Activated CD4-positive, alpha-beta memory T cell treated with anti-CD3 and anti-CD28 coated beads for 36 hours (primary cell): ENCODE data around the gene KRT79. TPM values are rescaled to one million over a fixed set of nuclear protein-coding genes. Genes with fewer than 3 reads are reported as not detected.
"Not testable (repeated sequence)": the region's sequence is repeated elsewhere in the genome, so short reads cannot be mapped to it uniquely, and the experiment has no call there.

Experiments
- CTCF ChIA-PET: fragments of 350-600 bp; sonication (Branson Sonifier 250); formaldehyde crosslinking; loops from one replicate; lab custom pipeline; 2021; ENCODE audit warnings: antibody characterized with exemption, inconsistent platforms; lab: Charles Lee
- POLR2A ChIA-PET: fragments of 350-600 bp; sonication (Branson Sonifier 250); formaldehyde crosslinking; loops from one replicate; lab custom pipeline; 2021; ENCODE audit warnings: antibody characterized with exemption; lab: Charles Lee
- DNase-seq: peaks from one replicate; pipeline ENCODE4 v3.0.0-alpha.2; 2020
- H3K27ac Mint-ChIP-seq: one replicate; pipeline ENCODE4 v1.8.0; 2021; ENCODE audit warnings: mixed read lengths
- H3K27me3 Mint-ChIP-seq: one replicate; pipeline ENCODE4 v1.8.0; 2021; ENCODE audit warnings: mixed read lengths
- H3K36me3 Mint-ChIP-seq: one replicate; pipeline ENCODE4 v1.8.0; 2021; ENCODE audit warnings: mixed read lengths
- H3K4me1 Mint-ChIP-seq: one replicate; pipeline ENCODE4 v1.8.0; 2021; ENCODE audit warnings: low read depth, mixed read lengths
- H3K4me3 Mint-ChIP-seq: one replicate; pipeline ENCODE4 v1.8.0; 2021; ENCODE audit warnings: mild to moderate bottlenecking, mixed read lengths
- H3K9me3 Mint-ChIP-seq: one replicate; pipeline ENCODE4 v1.8.0; 2021; ENCODE audit warnings: mixed read lengths
- intact Hi-C: fragments of 100-400 bp; cut with micrococcal nuclease; formaldehyde crosslinking; loops from one replicate; pipeline ENCODE4 v1.15.1; 2023
- total RNA-seq, 2 experiments: library from RNA; stranded (reverse); gene quantifications; one replicate each; pipeline ENCODE4 v1.2.3, GENCODE V29; 2021

KRT79 gene
- total RNA-seq, 2 experiments from 2014 or later = not detected

DNA sequence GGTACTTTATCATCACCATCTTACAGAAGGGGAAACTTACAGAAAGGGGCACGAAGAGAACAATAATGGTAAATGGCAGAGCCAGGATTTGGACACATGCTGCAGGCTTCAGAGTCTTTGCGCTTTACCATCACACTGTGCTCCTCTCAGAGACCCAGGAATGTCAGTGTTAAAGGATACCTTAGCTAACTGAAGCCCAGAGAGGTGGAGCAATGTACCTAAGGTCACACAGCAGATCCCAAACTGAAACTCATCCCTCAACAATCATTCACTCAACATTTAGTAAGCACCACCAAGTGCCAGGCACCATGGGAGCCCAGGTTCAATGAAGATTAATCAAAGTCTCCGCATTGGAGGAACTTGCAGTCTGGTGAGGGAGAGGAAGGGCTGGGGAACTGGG is 22.7 kb upstream of the KRT79 start:
- CTCF ChIA-PET = interaction anchor here (0.9 to 1.3 kb wide), 4 partner anchors 9 to 29 kb away, joined by 3 to 5 read pairs (median 4); no protein-coding TSS in a partner anchor
- no peak overlapping the region for H3K27ac Mint-ChIP-seq
- H3K36me3 Mint-ChIP-seq = no peaks in the 10 kb centered on the region
- no peak overlapping the region for H3K4me3 Mint-ChIP-seq
- H3K4me1 Mint-ChIP-seq = no peaks in the 10 kb centered on the region
- DNase-seq = no peak
- POLR2A ChIA-PET = no interaction called here
- intact Hi-C loops = no loop called here
- no peaks in the 10 kb centered on the region for H3K9me3 Mint-ChIP-seq
- peaks cover 4% of the 10 kb centered on the region for H3K27me3 Mint-ChIP-seq

DNA sequence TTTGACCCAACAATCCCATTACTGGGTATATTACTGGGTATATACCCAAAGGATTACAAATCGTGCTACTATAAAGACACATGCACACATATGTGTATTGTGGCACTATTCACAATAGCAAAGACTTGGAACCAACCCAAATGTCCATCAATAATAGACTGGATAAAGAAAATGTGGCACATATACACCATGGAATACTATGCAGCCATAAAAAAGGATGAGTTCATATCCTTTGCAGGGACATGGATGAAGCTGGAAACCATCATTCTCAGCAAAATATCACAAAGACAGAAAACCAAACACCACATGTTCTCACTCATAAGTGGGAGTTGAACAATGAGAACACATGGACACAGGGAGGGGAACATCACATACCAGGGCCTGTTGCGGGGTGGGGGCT is 22.0 kb upstream of the KRT79 start:
- H3K9me3 Mint-ChIP-seq, intact Hi-C loops, H3K4me1 Mint-ChIP-seq, H3K27me3 Mint-ChIP-seq, H3K4me3 Mint-ChIP-seq, DNase-seq, POLR2A ChIA-PET, H3K27ac Mint-ChIP-seq, H3K36me3 Mint-ChIP-seq: not testable (repeated sequence)
- CTCF ChIA-PET = interaction anchor here (1.0 to 1.3 kb wide), 3 partner anchors 10 to 24 kb away, joined by 3 to 4 read pairs (median 3); no protein-coding TSS in a partner anchor

DNA sequence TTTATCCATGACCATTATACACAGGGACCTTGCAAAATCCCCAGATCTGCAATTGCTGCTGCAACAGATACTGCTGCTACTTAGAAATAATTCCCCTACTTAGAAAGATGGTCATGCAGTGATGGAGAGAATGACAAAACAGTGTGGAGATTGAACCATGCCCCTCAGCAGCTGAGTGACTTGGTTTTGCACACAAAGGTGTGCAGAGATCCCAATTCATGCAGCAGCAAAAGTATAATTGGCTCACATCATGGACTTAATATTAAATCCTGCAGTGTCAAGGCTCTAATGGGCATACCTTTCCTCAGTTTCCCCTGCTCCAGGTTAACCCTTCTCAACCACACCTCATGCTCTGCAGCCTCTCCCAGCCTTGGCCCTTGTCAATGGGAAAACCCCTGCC is 17.7 kb upstream of the KRT79 start:
- Mint-ChIP-seq H3K4me1 (no peaks in the 10 kb centered on the region), H3K9me3 (no peaks in the 10 kb centered on the region), H3K4me3 (no peak overlapping the region), H3K27me3 (peaks cover 12% of the 10 kb centered on the region), H3K36me3 (no peaks in the 10 kb centered on the region), H3K27ac (no peak overlapping the region)
- DNase-seq = no peak
- POLR2A ChIA-PET = no interaction called here
- intact Hi-C loops = no loop called here
- CTCF ChIA-PET = interaction anchor here (0.6 to 1.8 kb wide), 2 partner anchors 28 to 1898 kb away, joined by 3 read pairs; no protein-coding TSS in a partner anchor

DNA sequence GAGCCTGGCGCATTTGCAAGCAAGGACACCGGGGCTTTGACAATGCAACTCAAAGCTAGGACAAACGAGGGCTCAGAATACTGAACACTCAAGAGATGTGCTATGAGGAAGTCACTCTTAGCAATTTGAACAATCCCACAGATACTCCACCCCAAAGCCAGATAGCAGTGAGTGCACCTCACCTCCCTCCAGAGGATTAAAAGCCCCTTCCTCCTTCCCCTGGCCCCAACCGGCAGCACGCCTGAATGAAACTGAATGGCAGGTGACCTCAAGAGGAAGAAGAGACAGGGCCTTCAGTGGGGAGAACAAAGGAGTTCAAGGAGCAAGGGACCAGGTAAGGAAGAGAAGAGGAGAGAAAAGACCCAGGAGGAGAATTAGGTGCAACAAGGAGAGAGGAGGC is 16.6 kb upstream of the KRT79 start:
- intact Hi-C loops = no loop called here
- Mint-ChIP-seq H3K9me3 (no peaks in the 10 kb centered on the region), H3K36me3 (no peaks in the 10 kb centered on the region), H3K27ac (no peak overlapping the region), H3K4me1 (no peaks in the 10 kb centered on the region), H3K27me3 (peaks cover 12% of the 10 kb centered on the region), H3K4me3 (no peak overlapping the region)
- DNase-seq = no peak
- ChIA-PET POLR2A (no interaction called here), CTCF (interaction anchor here (1.8 kb wide), 1 partner anchor 29 kb away, joined by 3 read pairs; no protein-coding TSS in a partner anchor)

DNA sequence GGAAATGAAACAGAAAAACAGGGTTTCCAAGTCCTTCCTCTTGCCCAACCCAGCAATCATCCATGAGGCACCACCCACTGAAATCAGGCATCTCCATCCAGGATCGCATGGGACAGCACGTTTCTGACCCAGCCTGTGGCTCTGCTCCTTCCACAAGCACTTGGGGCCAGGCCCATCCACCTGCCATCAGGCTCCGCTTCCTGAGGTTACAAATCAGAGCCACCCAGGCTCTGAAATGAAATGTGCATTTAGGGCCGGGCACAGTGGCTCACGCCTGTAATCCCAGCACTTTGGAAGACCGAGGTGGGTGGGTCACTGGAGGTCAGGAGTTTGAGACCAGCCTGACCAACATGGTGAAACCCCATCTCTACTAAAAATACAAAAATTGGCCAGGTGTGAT is 15.4 kb upstream of the KRT79 start:
- H3K36me3 Mint-ChIP-seq = no peaks in the 10 kb centered on the region
- H3K4me3 Mint-ChIP-seq = no peak overlapping the region
- intact Hi-C loops = no loop called here
- H3K27ac Mint-ChIP-seq = no peak overlapping the region
- no peaks in the 10 kb centered on the region for H3K9me3 Mint-ChIP-seq
- CTCF ChIA-PET = no interaction called here
- H3K4me1 Mint-ChIP-seq = no peaks in the 10 kb centered on the region
- peaks cover 11% of the 10 kb centered on the region for H3K27me3 Mint-ChIP-seq
- POLR2A ChIA-PET = no interaction called here
- DNase-seq = no peak

DNA sequence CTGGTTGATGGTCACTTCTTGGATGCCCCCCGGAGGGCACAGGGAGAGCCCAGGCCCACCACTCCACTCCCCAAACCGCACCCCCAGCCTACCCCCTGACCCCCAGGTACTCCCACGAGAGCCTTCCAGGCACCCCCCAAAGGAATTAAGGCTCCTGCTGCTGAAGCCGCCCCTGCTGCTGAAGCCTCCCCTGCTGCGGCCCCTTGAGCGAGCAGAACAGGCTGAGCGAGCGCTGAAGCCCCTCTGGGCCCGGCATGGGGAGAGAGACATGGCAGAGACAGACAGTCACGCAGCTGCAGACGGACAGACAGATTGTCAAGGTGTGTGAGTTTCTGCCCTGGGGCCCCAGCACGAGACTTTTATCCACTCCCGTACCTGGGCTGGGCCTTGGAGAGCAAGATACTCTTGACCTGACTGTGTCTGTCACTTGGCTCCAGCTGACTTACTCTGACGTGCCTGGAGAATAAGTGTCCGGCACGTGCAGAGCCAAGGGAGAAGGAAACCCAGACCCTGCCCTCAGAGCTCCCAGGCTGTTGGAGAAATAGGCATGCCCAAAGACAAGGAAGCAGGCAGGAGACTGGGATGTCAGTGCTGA is 14.6 kb upstream of the KRT79 start, which contains the start of gene KRT78:
TSS of gene KRT78 (minus strand) at position 334 of the 595 bp plus-strand sequence. CDS start at position 270, 64 bp downstream.
- H3K36me3 Mint-ChIP-seq = no peaks in the 10 kb centered on the region
- peaks cover 11% of the 10 kb centered on the region for H3K27me3 Mint-ChIP-seq
- no peak within 1 kb of the TSS for H3K4me3 Mint-ChIP-seq
- no peak for DNase-seq
- no peaks in the 10 kb centered on the region for H3K9me3 Mint-ChIP-seq
- intact Hi-C loops = no loop called here
- no peak within 1 kb of the TSS for H3K27ac Mint-ChIP-seq
- H3K4me1 Mint-ChIP-seq = no peaks in the 10 kb centered on the region
- ChIA-PET POLR2A (no interaction called here), CTCF (no interaction called here)

DNA sequence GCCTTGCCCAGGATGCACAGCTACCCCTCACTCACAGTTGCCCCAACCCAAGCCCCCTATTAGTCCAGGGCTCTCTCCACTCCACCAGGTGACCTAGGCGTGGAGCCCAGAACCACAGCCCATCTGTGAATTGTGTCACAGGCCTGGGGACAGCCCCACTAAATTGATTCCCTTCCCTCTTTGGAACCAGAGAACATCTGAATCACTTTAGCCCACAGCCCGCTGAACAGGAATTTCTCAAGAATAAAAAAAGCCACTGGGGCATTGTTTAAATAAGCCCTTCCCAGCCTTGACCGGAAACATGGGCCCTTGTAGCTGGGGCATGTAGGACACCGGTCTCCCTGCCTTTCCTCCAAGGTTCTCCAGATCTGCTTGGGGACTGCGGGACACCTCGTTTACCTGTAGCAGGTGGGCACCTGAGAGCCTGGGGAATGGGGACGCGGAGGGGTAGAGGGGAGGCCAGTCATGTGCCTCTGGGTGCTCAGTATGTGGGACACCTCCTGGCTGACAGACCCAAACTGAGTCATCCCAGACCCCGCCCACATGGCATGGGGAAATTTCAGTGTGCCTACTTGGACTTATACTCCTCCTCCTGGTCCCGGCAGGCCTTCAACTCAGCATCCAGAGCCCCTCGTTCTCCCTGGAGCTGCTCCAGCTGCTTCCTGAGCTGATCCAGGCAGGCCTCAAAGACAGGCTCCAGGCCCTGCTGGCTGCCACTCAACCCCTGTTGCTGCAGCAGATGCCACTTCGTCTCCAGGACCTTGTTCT is 13.4 kb upstream of the KRT79 start:
- peak; percentile 14 for DNase-seq
- H3K4me3 Mint-ChIP-seq = no peak overlapping the region
- H3K27ac Mint-ChIP-seq = no peak overlapping the region

DNA sequence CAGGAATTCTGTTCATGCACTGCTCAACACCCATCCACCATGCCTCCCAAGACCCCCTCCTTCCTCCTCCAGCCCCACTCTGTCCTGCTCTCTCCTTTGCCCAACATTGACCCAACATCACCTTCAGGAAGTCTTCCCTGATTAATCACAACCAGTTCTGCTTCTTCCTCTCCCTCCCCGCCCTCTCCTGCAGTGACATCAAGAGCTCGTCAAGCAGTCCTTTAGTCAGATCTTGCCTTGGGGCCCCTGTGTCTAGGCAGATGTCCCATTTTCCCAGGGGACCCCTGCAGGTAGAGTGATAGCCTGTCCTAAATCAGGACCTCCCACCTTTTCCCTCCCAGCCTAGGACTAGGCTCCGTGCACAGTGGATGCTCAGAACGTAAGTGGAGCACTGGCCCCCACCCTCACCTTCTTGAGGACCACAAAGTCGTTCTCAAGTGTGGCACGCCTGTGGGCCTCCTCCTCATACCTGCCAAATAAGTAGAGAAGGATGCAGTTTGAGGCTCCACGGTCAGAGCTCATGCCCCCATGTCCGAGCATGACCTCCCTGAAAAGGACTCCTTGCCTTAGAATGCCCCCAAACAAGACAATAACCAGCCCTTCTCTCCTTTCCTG is 12.4 kb upstream of the KRT79 start:
- Mint-ChIP-seq H3K4me3 (no peak overlapping the region), H3K36me3 (no peaks in the 10 kb centered on the region), H3K9me3 (no peaks in the 10 kb centered on the region), H3K4me1 (no peaks in the 10 kb centered on the region), H3K27ac (no peak overlapping the region), H3K27me3 (peaks cover 6% of the 10 kb centered on the region)
- ChIA-PET CTCF (no interaction called here), POLR2A (no interaction called here)
- no peak for DNase-seq
- intact Hi-C loops = no loop called here

More for the DNA sequence above, 13.4 kb upstream of the KRT79 start:
- Mint-ChIP-seq H3K4me1 (no peaks in the 10 kb centered on the region), H3K36me3 (no peaks in the 10 kb centered on the region), H3K9me3 (no peaks in the 10 kb centered on the region), H3K27me3 (peaks cover 8% of the 10 kb centered on the region)
- CTCF ChIA-PET = no interaction called here
- intact Hi-C loops = no loop called here
- POLR2A ChIA-PET = no interaction called here

DNA sequence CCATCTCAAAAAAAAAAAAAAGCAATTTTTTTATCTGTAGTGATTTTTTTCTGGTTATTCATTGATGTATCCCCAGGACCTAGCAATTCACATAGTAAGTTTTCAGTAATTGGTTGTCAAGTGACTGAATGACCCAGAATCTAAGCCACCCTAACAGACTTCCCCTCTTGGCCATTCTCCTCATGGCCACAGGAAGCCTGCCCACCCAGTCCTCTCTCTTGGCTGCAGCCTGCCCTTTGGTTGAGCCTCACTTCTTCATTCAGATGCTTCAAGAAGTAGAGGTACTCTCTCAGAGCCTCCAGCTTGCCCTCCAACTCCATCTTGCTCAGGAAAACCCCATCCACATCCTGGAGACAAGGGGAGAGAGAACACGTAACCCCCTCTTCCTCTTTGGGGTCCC is 11.8 kb upstream of the KRT79 start:
- CTCF ChIA-PET = no interaction called here

DNA sequence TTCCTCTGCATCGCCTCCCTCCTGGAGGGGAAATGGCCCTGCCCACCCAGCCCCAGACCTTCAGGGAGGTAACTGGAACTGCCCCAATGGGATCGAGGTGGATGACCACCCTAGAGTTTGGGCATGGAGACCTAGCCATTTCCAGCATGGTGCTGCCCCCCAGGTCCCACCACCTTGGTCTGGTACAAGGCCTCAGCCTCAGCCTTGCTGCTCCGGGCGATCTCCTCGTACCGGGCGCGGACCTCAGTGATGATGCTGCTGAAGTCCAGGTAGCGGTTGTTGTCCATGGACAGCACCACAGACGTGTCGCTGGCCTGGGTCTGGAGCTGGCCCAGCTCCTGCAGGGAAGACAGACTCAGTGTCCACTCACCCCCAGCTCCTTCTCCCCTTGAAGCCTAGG is 10.3 kb upstream of the KRT79 start:
- intact Hi-C loops = no loop called here
- no peaks in the 10 kb centered on the region for H3K9me3 Mint-ChIP-seq
- POLR2A ChIA-PET = no interaction called here
- no peak for DNase-seq
- peaks cover 3% of the 10 kb centered on the region for H3K27me3 Mint-ChIP-seq
- H3K36me3 Mint-ChIP-seq = no peaks in the 10 kb centered on the region
- CTCF ChIA-PET = interaction anchor here (0.6 kb wide), 1 partner anchor 1811 kb away, joined by 5 read pairs; no protein-coding TSS in a partner anchor
- no peak overlapping the region for H3K27ac Mint-ChIP-seq
- H3K4me1 Mint-ChIP-seq = no peaks in the 10 kb centered on the region
- no peak overlapping the region for H3K4me3 Mint-ChIP-seq

More for the DNA sequence above, 11.8 kb upstream of the KRT79 start:
- Mint-ChIP-seq H3K9me3 (no peaks in the 10 kb centered on the region), H3K4me3 (no peak overlapping the region), H3K4me1 (no peaks in the 10 kb centered on the region), H3K27ac (no peak overlapping the region), H3K27me3 (peaks cover 5% of the 10 kb centered on the region), H3K36me3 (no peaks in the 10 kb centered on the region)
- DNase-seq = no peak
- POLR2A ChIA-PET = no interaction called here
- intact Hi-C loops = no loop called here

DNA sequence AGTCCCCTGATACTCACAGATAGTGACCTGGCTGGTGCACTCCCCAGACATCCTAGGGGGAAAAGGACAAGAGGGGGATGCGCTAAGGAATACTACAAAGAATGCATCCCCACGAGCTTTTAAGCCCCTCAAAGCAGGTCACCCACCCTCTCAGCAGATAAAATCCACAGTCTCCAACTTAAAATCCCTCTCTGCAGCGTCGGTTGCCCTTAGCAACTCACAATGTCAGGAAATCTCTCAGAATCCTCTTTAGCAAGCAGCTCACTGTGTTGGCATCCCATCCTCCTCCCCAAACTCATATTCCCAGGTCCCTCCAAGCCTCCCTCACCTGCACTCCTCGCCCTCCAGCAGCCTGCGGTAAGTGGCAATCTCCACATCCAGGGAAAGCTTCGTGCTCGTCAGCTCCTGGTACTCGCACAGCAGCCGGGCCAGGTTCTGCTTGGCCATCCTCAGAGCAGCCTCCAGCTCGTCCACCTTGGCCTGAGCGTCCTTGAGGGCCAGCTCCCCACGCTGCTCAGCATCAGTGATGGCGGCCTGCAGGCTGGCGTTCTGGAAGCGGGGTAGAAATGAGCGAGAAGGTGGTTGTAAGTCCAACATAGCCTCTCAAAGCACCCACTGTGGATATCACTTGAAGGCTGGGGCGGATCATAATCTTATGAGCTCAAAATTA is 5.5 kb upstream of the KRT79 start:
- peaks cover 15% of the 10 kb centered on the region for H3K27me3 Mint-ChIP-seq
- POLR2A ChIA-PET = no interaction called here

More for the DNA sequence above, 5.5 kb upstream of the KRT79 start:
- Mint-ChIP-seq H3K4me1 (peaks cover 22% of the 10 kb centered on the region), H3K36me3 (no peaks in the 10 kb centered on the region), H3K27ac (no peak overlapping the region), H3K4me3 (no peak overlapping the region), H3K9me3 (no peaks in the 10 kb centered on the region)
- DNase-seq = no peak
- intact Hi-C loops = no loop called here
- CTCF ChIA-PET = interaction anchor here (1.4 kb wide), 1 partner anchor 31 kb away, joined by 4 read pairs; no protein-coding TSS in a partner anchor
